H9 (cell line): ENCODE measurements around the gene BRD7. TPM values are rescaled to one million over a fixed set of nuclear protein-coding genes. Genes with fewer than 3 reads are reported as not detected.

ENCODE experiments used
- DNase-seq: peaks from one replicate; pipeline ENCODE4 v3.0.0-alpha.2; 2017
- H2AFZ ChIP-seq: one replicate; pipeline ENCODE4 v1.6.1; 2013; ENCODE audit warnings: mild to moderate bottlenecking, low read length, control low read depth, moderate library complexity
- H2AK5ac ChIP-seq: 2 replicates; pipeline ENCODE4 v1.6.1; 2013; ENCODE audit warnings: low read length, control low read depth, mixed read lengths; ENCODE audit not compliant: insufficient read length
- H2BK120ac ChIP-seq: one replicate; pipeline ENCODE4 v1.6.1; 2013; ENCODE audit warnings: low read depth, mild to moderate bottlenecking, low read length, control low read depth, inconsistent platforms; ENCODE audit not compliant: poor library complexity, severe bottlenecking
- H2BK12ac ChIP-seq: 2 replicates; pipeline ENCODE4 v1.6.1; 2013; ENCODE audit warnings: low read length, control low read depth, mixed read lengths, low read depth; ENCODE audit not compliant: insufficient read length
- H2BK15ac ChIP-seq: 2 replicates; pipeline ENCODE4 v1.6.1; 2013; ENCODE audit warnings: low read depth, low read length, control low read depth
- H2BK20ac ChIP-seq: one replicate; pipeline ENCODE4 v1.6.1; 2013; ENCODE audit warnings: low read depth, mild to moderate bottlenecking, low read length, control low read depth, inconsistent platforms; ENCODE audit not compliant: poor library complexity, severe bottlenecking
- H2BK5ac ChIP-seq: 2 replicates; pipeline ENCODE4 v1.6.1; 2013; ENCODE audit warnings: low read length, control low read depth, mixed read lengths; ENCODE audit not compliant: insufficient read length
- H3K14ac ChIP-seq: 2 replicates; pipeline ENCODE4 v1.6.1; 2013; ENCODE audit warnings: low read length, control low read depth; ENCODE audit not compliant: insufficient read depth
- H3K18ac ChIP-seq: 2 replicates; pipeline ENCODE4 v1.6.1; 2013; ENCODE audit warnings: low read depth, mild to moderate bottlenecking, mixed read lengths, low read length, control low read depth; ENCODE audit not compliant: insufficient read length
- H3K23ac ChIP-seq: 2 replicates; pipeline ENCODE4 v1.6.1; 2013; ENCODE audit warnings: low read length, control low read depth, mixed read lengths, low read depth; ENCODE audit not compliant: insufficient read length
- H3K23me2 ChIP-seq: 2 replicates; pipeline ENCODE4 v1.6.1; 2013; ENCODE audit warnings: low read depth, mild to moderate bottlenecking, mixed read lengths, low read length, control low read depth; ENCODE audit not compliant: insufficient read length, poor library complexity, severe bottlenecking
- H3K27ac ChIP-seq: 2 replicates; pipeline ENCODE4 v1.5.1; 2013; ENCODE audit warnings: low read length, control low read depth, mixed read lengths, low read depth; ENCODE audit not compliant: insufficient read length
- H3K27me3 ChIP-seq: 2 replicates; pipeline ENCODE4 v1.6.1; 2013; ENCODE audit warnings: low read length, control low read depth, inconsistent platforms; ENCODE audit not compliant: insufficient read depth
- H3K4ac ChIP-seq: 2 replicates; pipeline ENCODE4 v1.6.1; 2013; ENCODE audit warnings: low read depth, mild to moderate bottlenecking, control low read depth, inconsistent platforms, low read length, moderate library complexity
- H3K4me1 ChIP-seq: 2 replicates; pipeline ENCODE4 v1.6.1; 2013; ENCODE audit warnings: low read length, control low read depth, inconsistent platforms; ENCODE audit not compliant: insufficient read depth
- H3K4me2 ChIP-seq: 2 replicates; pipeline ENCODE4 v1.6.1; 2013; ENCODE audit warnings: low read length, control low read depth, mixed read lengths; ENCODE audit not compliant: insufficient read length, insufficient read depth
- H3K56ac ChIP-seq: 2 replicates; pipeline ENCODE4 v1.6.1; 2013; ENCODE audit warnings: low read depth, mild to moderate bottlenecking, mixed read lengths, low read length, control low read depth; ENCODE audit not compliant: insufficient read length
- H3K79me1 ChIP-seq: 2 replicates; pipeline ENCODE4 v1.6.1; 2013; ENCODE audit warnings: low read depth, mild to moderate bottlenecking, moderate library complexity, low read length, control low read depth, inconsistent platforms; ENCODE audit not compliant: insufficient read depth, poor library complexity, severe bottlenecking
- H3K79me2 ChIP-seq: 2 replicates; pipeline ENCODE4 v1.6.1; 2013; ENCODE audit warnings: low read length, control low read depth, inconsistent platforms; ENCODE audit not compliant: insufficient read depth
- H3K9ac ChIP-seq: 2 replicates; pipeline ENCODE4 v1.6.1; 2013; ENCODE audit warnings: low read length, control low read depth, mixed read lengths; ENCODE audit not compliant: insufficient read length; ENCODE audit errors: extremely low read depth
- H3K9me3 ChIP-seq: one replicate; pipeline ENCODE4 v1.6.1; 2013; ENCODE audit warnings: low read depth, low read length, inconsistent platforms; ENCODE audit not compliant: control insufficient read depth
- H3T11ph ChIP-seq: one replicate; pipeline ENCODE4 v1.6.1; 2013; ENCODE audit warnings: mild to moderate bottlenecking, low read length, control low read depth, inconsistent platforms
- H4K20me1 ChIP-seq: one replicate; pipeline ENCODE4 v1.6.1; 2013; ENCODE audit not compliant: control insufficient read depth, insufficient read length, insufficient read depth
- H4K5ac ChIP-seq: 2 replicates; pipeline ENCODE4 v1.6.1; 2013; ENCODE audit warnings: low read depth, mild to moderate bottlenecking, mixed read lengths, low read length, control low read depth; ENCODE audit not compliant: insufficient read length
- H4K8ac ChIP-seq: replicated peaks from 2 replicates; pipeline ENCODE4 v1.6.1; 2013; ENCODE audit warnings: low read length, control low read depth, mixed read lengths, low read depth; ENCODE audit not compliant: insufficient read length
- H4K91ac ChIP-seq: 2 replicates; pipeline ENCODE4 v1.6.1; 2013; ENCODE audit warnings: low read depth, mild to moderate bottlenecking, moderate library complexity, mixed read lengths, low read length, control low read depth; ENCODE audit not compliant: insufficient read length
- H3K27ac Mint-ChIP-seq, 3 experiments: 2 replicates in 2 of 3; 3 replicates in 1 of 3; pipeline ENCODE4 v1.8.0; 2020 to 2021; ENCODE audit warnings: mixed read lengths in 3 of 3, mild to moderate bottlenecking in 1 of 3, moderate library complexity in 1 of 3
- H3K27me3 Mint-ChIP-seq: 2 replicates; pipeline ENCODE4 v1.8.0; 2021; ENCODE audit warnings: low read depth, mild to moderate bottlenecking, moderate library complexity, mixed read lengths
- H3K36me3 Mint-ChIP-seq, 3 experiments: 2 replicates in 2 of 3; 3 replicates in 1 of 3; pipeline ENCODE4 v1.8.0; 2020 to 2021; ENCODE audit warnings: low read depth in 3 of 3, mixed read lengths in 3 of 3; ENCODE audit not compliant: insufficient read depth in 1 of 3
- H3K4me1 Mint-ChIP-seq, 2 experiments: 2 replicates each; pipeline ENCODE4 v1.8.0; 2020; ENCODE audit warnings: mixed read lengths in 2 of 2
- H3K4me3 Mint-ChIP-seq, 2 experiments: 2 replicates in 1 of 2; 3 replicates in 1 of 2; pipeline ENCODE4 v1.8.0; 2020 to 2021; ENCODE audit warnings: mild to moderate bottlenecking in 2 of 2, mixed read lengths in 2 of 2, moderate library complexity in 1 of 2
- H3K9me3 Mint-ChIP-seq, 2 experiments: 2 replicates in 1 of 2; 3 replicates in 1 of 2; pipeline ENCODE4 v1.8.0; 2020; ENCODE audit warnings: mild to moderate bottlenecking in 2 of 2, mixed read lengths in 2 of 2, moderate library complexity in 1 of 2
- WGBS: extraction: QIAGEN DNeasy Blood & Tissue Kit; methylation state at CpG from one replicate; pipeline ENCODE4 v1.1.7; 2013; ENCODE audit warnings: missing lambda C conversion rate, low lambda C conversion rate, mixed read lengths; ENCODE audit not compliant: insufficient read length; ENCODE audit errors: extremely low coverage; 5-methylcytosine and 5-hydroxymethylcytosine counted together
- total RNA-seq: library from RNA; stranded (reverse); gene quantifications from 2 replicates; pipeline ENCODE4 v1.2.1, GENCODE V29; 2021
- TF ChIP-seq, protein P1 (sequence below): fragments of 200-600 bp; sonication (generic); conservative IDR thresholded peaks from 3 replicates; pipeline ENCODE4 v1.8.0; 2021; ENCODE audit warnings: antibody characterized with exemption, mild to moderate bottlenecking

The BRD7 gene
- total RNA-seq, 1 experiment from 2014 or later = 112 TPM

- H3K9me3 ChIP-seq = no peaks in the 10 kb centered on the region
These were observed 66.9 kb downstream of the BRD7 start for GRCh38 chr16:50301626-50302471.

More at GRCh38 chr16:50301626-50302471, 66.9 kb downstream of the BRD7 start:
- Histone ChIP-seq H3K4me1 (no peaks in the 10 kb centered on the region), H3K79me2 (no peaks in the 10 kb centered on the region), H2AFZ (no peak overlapping the region), H3T11ph (no peak overlapping the region), H2BK15ac (no peak overlapping the region), H3K18ac (no peak overlapping the region), H2BK20ac (no peak overlapping the region), H3K27ac (no peak overlapping the region), H2AK5ac (no peak overlapping the region), H3K14ac (no peak overlapping the region), H4K91ac (no peak overlapping the region), H4K5ac (no peak overlapping the region), H4K20me1 (no peaks in the 10 kb centered on the region), H3K23me2 (no peaks in the 10 kb centered on the region), H3K4me2 (no peak overlapping the region), H3K27me3 (no peaks in the 10 kb centered on the region), H2BK12ac (no peak overlapping the region), H2BK5ac (no peak overlapping the region), H3K79me1 (no peaks in the 10 kb centered on the region), H2BK120ac (no peak overlapping the region), H3K4ac (no peak overlapping the region), H3K56ac (no peak overlapping the region), H3K23ac (no peak overlapping the region), H4K8ac (no peak overlapping the region), H3K9ac (no peak overlapping the region)
- H3K9me3 Mint-ChIP-seq = no peaks in the 10 kb centered on the region
- peaks cover 2 to 6% of the 10 kb centered on the region in 2 experiments; a peak in 3 of 4 replicates for H3K4me1 Mint-ChIP-seq
- no peaks in the 10 kb centered on the region for H3K36me3 Mint-ChIP-seq
- peak; percentile 27 for DNase-seq
- TF ChIP-seq, protein P1, sequence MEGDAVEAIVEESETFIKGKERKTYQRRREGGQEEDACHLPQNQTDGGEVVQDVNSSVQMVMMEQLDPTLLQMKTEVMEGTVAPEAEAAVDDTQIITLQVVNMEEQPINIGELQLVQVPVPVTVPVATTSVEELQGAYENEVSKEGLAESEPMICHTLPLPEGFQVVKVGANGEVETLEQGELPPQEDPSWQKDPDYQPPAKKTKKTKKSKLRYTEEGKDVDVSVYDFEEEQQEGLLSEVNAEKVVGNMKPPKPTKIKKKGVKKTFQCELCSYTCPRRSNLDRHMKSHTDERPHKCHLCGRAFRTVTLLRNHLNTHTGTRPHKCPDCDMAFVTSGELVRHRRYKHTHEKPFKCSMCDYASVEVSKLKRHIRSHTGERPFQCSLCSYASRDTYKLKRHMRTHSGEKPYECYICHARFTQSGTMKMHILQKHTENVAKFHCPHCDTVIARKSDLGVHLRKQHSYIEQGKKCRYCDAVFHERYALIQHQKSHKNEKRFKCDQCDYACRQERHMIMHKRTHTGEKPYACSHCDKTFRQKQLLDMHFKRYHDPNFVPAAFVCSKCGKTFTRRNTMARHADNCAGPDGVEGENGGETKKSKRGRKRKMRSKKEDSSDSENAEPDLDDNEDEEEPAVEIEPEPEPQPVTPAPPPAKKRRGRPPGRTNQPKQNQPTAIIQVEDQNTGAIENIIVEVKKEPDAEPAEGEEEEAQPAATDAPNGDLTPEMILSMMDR = no peak
- H3K27me3 Mint-ChIP-seq = no peaks in the 10 kb centered on the region
- no CpG with 5 or more reads among the region's 21 CpGs for WGBS
- no peak overlapping the region for H3K4me3 Mint-ChIP-seq
- peak overlapping the region in 1 of 3 experiments; percentile 49; a peak in 1 of 7 replicates for H3K27ac Mint-ChIP-seq
